Head of caudate nucleus (tissue), 42 donors: ENCODE data around the gene ZBP1.

Source experiments
- DNase-seq, 42 donors: peaks; one replicate each; pipeline versions ENCODE4 v3.0.0 to v3.0.0-alpha.2; 2020 to 2021; ENCODE audit warnings: mixed read lengths in 7 of 42
- intact Hi-C: fragments of 100-400 bp; cut with DNase I; formaldehyde crosslinking; loops from one replicate; pipeline ENCODE4 v1.15.0; 2022

Gene ZBP1

DNA sequence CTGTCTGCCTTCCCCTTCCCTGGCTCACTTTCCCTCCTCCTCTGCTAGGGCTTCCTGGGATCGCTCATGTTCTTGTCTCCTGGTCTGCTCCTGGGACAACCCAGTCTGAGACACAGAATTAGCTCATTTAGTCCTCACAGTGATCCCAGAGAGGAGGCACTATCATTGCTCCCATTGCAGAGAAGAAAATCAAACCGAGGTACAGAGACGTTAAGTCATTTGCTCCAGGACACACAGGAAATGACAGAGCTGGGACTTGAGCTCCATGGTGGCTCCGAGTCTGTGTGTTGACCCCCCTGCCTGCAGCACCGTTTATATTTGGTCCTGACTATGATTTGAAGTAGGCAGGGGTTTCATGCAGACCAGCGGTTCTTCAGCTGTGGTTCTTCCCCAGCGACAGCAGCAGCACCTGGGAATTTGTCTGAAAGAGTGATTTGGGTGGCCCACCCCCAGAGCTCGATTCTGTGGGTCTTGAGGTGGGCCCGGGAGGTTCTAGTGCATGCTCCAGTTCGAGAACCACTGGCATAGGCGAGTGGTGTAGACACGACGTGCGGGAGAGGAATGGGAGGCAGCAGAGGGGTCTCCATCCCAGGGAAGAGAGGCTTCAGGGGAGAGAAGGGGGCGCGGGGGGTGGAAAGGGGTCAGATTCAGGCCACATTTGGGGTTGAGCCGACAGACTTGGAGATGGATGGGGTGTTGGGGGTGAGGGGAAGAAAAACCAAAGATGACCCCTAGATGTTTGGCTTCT is 34.6 kb downstream of the ZBP1 start:
- DNase-seq: no peak
- intact Hi-C loops: loop anchor here (2.0 kb wide), 1 partner anchor 69 kb away; no protein-coding TSS in a partner anchor

DNA sequence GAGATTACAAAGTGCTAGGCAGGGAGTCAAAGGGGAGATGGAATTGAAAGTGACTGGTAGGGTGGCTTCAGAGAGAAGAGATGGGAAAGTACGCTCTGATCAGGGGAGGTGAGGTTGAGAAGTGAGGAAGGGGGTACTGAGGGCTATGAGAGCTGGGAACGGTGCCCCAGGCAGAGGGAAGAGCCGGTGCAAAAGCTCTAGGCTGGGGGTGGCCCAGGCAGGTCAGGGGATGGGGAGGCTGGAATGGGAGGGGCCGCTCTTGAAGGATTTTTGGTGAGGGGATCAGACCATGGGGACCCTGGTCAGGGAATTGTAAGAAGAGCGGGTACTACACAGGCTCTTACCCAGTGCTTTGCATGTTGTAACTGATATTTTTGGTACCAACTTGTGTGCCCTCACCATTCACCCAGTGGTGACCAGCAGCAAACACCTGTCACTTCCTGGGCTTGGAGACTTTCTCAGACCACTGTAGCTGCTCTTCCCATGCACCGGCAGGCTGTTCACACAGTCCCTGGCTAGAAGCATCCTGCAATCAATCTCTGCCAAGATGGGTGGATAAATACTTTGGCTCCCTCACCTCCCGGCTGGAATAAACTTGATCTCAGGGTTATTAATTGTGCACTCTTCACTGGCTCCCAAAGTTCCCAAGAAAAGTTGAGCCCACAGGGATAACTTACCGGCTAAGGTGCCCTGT is 35.3 kb downstream of the ZBP1 start:
- DNase-seq: no peak
- intact Hi-C loops: no loop called here

DNA sequence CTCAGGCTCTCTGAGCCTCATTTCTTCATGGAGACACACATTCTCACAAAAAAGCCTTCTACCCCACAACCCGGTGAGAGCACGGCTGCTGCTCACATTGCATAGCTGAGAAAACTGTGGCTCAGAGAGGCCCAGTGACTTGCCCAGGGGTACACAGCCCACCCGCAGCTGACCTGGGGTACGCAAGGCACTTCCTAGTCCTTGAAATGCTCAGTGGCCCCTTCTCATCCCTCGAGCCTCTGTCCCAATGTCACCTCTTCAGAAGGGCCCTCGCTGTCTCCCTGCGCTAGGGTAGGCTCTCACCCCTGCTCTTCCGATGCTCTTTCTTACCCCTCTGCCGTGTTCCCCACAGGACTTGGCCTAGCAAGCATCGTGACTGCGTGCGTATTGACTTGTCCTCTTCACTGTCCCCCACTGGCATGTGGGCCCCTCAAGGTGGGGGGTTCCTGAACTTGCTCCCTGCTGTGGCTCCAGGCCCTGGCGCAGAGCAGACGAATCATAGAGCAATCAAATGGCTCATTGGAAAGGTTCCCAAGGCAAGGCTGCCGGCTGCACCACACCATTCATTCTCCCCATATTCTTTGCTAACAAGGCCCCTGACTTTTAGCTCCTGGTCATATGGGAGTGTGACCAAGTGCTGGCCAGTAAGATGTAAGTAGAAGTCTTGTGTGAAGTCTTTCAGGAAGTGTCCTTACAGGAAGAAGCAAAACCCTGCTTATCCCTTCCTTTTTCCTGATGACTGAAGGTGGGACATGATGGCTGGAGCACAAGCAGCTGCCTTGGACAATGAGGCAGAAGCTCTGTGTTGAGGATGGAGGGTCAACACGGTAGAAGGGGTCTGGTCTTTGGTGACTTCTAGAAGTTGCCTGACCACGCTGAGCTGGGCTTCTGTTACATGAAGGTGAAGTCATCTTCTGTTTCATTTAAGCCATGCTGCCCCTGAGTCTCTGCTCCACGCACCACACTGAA is 36.7 kb downstream of the ZBP1 start:
- DNase-seq: no peak
- intact Hi-C loops: no loop called here

DNA sequence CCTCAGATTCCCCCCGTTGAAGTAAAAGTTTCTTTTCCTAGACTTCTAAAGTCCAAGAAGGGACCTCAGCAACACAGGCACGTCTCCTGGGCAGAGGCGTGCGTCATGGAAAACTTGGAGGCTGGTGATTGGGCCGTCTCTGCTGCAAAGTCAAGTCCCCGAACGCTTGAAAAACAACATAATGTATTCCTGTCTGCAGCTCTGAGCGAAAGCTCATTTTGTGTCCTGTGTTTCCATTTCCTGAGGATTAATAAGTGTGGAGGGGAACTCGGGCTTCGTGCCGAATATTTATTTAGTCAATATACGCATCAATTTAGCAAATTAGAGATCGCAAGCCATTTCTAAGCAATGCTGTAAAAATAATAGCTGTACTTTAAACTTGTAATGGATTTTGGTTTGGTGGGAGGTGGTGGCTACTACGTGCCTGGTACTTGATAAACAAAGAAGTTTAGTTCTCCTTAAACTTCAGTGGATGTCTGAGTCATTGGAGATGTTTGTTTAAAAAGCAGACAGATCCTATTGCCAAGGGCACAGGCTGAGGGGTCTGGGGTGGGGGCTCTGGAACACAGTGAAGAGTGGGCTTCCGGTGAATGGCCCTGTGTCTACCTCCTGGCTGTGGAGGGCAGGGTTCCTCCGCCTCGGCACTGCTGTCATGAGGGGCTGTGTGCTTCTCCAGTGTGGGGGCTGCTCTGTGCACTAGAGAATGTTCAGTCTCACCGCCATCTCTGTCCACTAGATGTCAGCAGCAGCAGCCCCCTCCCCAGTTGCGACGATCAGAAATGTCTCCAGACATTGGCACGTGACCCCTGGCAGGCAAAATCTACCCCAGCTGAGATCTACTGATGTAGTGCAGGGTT is 37.6 kb downstream of the ZBP1 start:
- intact Hi-C loops: no loop called here

DNA sequence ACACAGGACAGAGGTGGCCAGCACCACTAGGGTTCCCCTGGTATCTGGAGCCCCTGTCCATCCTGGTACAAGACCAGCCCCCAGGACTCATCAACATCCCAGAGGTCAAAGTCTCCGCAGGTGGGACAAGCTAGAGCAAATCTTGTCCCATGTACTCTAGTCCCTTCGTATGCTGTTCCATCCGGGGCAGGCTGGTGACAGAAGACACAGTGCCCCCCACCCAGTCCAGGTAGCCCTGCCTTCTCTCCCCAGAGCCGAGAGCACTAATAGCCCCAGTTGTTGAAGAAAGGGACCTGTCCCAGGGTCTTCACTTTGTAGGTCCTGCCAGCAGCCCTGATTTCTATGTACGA is 38.2 kb downstream of the ZBP1 start:
- intact Hi-C loops: no loop called here
- no peak for DNase-seq

More for the DNA sequence above, 37.6 kb downstream of the ZBP1 start:
- peak in 15 of 42 donors; percentile 14 to 64 (median 37) for DNase-seq

DNA sequence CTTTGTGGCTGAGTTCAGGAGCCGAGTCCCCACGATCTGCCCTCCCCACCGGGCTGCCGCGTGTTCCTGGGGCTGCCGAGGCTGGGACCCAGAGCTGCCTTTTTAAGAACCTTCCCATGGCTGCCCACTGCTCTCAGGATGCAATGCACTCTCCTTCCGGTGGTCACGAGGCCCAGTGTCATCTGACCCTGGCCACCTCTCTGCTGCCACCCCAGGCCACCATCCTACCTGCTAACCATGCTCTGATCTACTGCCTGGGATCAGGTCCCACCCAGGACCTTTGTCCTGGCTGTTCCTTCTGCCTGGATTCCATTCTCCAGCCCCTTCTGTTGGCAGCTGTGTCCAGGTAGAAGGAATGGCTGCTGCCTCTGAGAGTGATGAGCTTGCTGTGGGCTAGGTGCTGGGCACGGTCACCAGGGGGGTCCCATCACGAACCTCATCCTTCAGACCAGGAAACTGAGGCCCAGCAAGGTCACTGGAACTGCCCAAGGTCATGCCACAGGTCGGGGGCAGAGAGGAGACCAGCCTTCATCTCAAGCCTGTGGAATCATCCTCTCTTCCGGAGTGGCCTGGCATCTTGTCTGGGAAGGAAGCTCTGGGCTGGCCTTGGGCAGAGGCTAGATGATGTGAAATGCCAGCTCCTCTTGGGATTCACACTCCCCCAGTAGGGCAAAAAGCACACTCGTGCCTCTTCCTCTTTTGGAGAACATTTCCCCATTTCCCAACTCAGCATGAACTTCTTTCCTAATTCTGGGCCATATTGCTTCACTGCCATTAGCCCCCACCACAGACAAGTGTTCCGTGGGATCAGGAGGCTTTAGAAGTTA is 38.8 kb downstream of the ZBP1 start:
- no peak for DNase-seq
- intact Hi-C loops: no loop called here

DNA sequence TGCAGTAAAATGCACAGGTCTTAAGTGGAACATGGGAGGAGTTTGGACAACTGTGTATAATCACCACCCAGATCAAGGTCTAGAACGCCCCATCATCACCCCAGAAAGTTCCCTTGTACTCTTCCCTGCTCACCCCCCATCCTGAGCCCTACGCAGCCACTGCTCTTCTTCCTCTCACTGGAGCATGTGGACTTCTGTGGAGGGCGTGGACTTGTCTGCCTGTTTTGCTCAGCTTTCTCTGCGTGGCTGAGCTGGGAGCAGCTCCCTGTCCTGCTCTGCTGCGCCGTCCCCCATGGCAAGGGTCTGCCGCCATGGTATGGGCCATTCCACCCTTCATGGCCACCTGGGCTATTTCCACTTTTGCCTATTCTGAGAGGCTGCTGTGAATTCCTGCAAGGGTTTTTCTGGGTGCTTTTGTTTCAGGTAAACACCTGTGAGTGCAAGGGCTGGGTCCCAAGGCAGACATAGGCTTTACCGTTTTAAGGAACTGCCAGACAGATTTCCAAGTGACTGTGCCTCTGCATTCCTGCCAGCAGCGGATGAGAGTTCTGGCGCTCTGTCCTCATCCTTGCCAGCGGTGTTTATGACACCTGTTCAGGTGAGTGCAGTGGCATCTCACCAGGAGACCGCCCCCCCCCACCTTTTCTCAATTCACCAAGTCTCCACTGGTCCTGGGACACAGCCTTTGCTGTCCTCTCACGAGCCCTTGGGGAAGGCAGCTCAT is 39.6 kb downstream of the ZBP1 start:
- intact Hi-C loops: no loop called here
- DNase-seq: no peak

DNA sequence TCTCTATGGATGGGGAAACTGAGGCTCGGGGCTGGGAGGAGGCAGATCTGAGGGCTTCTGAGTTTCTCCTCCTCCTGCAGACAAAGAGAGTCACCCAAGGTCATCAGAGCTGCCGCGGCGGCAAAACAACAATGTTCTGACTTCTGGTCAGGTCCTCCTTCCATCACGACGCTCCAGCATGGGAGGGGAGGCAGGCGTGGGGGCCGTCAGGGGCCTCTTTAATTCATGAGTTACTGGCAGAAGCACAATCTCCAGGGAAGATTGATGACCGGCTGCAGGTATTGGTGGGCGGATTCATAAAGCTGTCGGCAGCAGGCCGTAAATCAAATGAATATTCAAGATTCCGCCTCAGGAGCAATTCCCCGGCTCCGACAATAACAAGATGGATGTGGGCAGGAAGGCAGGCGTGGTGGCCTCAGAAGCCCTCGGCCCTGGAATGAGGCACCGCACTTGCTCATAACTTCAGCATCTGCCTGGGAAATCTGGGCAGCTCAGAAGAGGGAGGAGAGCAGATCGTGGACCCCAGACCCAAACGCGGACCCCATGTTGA is 40.3 kb downstream of the ZBP1 start:
- intact Hi-C loops: loop anchor here (5.0 kb wide), 1 partner anchor 48 kb away; no protein-coding TSS in a partner anchor
- no peak for DNase-seq

DNA sequence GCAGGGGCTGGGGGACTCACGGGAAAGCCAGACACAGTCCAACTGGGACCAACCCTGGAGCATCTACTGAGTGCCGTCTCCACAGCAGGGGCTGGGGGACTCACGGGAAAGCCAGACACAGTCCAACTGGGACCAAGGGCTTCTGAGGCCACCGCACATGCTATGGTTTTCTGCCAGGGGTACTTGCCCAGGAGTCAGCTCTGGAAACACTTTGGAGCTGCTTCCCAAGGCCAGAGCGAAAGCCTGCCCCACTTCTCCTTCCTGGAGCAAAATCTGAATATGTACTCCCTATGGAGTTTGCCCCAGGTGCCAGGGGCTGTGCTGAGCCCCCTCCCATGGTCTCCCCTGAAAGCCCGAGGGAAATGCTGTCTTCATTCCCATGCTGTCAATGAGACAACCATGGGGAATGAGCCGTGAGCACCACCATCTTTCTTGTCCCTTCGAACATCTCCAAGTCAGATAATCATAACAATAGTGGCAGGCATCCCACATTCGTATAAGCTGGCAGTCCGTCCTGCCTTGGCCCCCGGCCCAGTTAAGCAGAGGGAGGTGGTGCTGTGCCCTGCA is 40.8 kb downstream of the ZBP1 start:
- intact Hi-C loops: loop anchor here (5.0 kb wide), 1 partner anchor 47 kb away; no protein-coding TSS in a partner anchor
- DNase-seq: no peak

DNA sequence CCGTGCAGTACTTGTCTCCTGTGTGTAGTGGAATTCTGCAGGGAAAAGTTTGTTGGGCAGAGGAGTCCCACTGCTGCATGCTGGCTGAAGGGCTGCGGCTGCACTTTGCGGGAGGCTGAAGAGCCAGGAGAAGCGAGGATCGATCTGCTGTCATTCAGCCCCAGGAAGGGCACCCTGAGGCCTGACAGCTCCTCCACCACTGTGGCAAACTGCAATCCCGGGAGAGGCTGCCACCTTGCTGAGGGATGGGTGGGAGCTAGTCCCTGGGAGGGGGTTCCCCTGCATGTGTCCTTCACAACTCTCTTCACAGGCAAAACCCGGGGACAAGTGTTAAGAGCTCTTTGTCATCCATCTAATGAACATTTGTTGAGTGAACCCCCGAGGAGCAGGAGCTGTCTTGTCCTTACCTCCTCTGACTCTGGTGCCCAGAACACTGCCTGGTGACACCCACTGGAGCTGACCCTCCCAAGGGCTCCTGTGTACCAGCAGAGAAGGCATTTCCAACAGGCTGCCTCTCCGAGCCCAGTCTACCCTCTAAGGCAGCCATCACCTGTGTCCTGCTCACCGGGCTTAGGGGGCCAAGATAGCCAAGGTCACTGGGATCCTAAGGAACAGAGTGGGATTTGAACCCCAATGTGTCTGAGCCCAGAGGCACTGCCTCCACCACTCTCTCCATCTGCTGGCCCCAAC is 41.6 kb downstream of the ZBP1 start:
- intact Hi-C loops: loop anchor here (5.0 kb wide), 1 partner anchor 46 kb away; no protein-coding TSS in a partner anchor
- DNase-seq: no peak

DNA sequence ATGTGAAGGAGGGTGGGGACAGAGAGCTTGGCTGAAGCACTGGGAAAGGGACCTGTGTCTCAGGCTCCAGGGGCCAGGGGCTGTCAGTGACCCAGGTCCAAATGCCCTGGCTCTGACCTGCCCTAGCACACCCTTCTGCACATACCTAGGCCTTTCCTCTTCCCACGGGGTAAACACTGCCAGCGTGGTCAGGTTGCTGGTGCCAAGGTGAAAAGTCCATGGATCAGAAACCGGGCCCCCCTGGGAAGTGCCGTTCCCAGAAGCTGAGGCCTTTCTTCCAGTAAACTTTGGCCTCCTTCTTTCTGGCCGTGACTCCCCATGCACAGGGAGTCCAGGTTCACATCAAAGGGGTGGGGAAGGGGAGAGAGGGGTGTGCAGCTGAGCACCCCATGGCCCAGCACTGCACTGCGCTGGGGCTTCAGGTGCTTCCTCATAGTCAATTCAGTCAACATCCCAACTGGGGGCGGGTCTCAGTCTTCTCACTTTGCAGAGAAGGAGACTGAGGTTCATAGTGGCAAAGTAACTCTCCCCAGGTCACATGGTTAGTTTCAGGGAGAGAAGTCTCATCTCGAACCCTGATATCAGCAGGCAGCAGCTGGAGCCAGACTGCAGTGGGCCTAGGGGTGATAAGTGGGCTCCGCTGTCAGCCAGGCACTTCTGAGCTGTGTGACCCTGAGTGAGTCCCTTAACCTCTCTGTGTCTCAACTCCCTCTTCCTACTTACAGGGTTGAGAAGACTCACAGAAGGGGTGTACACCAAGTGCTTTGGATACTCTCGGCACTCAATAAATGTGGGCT is 42.3 kb downstream of the ZBP1 start:
- intact Hi-C loops: loop anchor here (5.0 kb wide), 1 partner anchor 46 kb away; no protein-coding TSS in a partner anchor
- DNase-seq: no peak

DNA sequence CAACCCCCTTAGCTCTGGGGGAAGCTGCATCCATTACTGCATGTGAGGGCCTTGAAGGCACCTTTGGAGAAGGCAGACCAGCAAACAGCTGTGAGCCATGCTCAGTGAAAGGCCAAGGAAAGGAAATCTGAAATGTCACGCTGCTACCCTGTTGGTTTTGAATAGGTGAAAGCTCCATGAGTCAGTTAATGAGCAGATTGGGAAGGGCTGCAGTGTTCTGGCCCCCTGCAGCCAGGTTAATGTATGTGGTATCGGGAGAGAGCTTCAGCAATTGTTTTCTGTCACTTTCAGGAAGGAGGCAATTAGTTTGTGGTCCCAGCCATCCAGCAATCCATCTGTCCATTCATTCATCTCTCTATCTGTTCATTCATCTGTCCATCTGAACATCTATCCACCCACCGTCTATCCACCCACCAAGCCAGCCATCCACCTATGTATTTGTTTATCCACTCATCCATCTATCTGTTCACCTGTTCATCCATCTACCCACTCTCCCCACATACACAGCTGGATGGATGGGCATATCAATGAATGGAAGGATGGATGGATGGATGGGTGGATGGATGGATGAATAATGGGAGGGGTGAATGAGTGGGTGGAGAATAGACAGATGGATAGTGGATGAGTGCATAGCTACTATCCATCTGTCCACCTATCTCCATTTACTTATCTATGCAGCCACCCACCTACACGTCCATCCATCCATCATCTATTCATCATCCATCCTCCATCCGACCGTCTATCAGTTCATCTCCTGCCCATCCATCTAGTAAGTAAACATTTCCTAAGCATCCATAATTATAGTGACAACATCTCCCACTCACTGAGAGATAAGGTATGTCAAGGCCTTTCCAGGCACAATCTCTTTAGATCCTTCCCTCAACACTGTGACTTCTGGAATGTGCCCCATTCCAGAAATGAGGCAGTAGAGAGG is 43.3 kb downstream of the ZBP1 start:
- no peak for DNase-seq
- intact Hi-C loops: loop anchor here (5.0 kb wide), 1 partner anchor 45 kb away; no protein-coding TSS in a partner anchor

DNA sequence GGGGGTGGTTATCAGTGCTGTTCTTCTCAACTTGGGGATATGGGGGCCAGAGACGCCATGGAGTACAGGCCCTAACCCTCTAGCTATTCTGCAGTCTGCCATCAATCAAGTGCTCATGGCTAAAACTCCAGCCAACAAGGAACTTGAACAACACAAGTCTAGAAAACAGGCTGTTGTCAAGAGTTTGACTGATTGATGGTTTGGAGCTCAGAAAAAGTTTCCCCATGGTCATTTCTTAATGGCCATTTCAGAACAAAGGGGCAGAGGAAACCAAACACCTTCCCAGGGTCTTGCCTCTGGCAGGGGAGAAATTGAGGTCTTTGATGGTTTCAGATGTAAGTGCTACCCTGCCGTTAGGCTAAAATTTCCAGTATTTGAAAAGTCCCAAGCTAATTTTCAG is 44.2 kb downstream of the ZBP1 start:
- no peak for DNase-seq
- intact Hi-C loops: loop anchor here (5.0 kb wide), 1 partner anchor 44 kb away; no protein-coding TSS in a partner anchor

DNA sequence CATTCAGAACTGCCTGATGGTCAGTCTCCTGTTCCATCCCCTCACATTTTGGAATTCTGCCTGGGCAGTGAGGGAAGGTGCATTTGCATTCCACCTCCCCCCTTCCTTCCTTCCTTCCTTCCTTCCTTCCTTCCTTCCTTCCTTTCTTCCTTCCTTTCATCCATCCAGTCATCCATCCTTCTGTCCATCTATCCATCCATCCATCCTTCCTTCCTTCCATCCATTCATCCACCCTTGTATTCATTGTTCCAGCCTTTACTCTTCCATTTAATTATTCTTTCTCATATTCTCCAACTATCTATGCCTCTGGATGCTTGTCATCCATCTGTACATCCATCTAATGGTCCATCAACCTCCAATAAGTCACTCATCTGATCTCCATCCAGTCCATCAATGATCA is 45.3 kb downstream of the ZBP1 start:
- intact Hi-C loops: loop anchor here (5.0 kb wide), 1 partner anchor 43 kb away; no protein-coding TSS in a partner anchor
- no peak for DNase-seq
